ENCODE measurements around the gene PF4V1. TPM values are rescaled to one million over a fixed set of nuclear protein-coding genes. Genes with fewer than 3 reads are reported as not detected.
A peak's percentile ranks its signal among the peaks of the same experiment; 100 is the strongest.

PF4V1 gene
- total RNA-seq, 1 donor from 2014 or later, result 1.6 TPM

DNA sequence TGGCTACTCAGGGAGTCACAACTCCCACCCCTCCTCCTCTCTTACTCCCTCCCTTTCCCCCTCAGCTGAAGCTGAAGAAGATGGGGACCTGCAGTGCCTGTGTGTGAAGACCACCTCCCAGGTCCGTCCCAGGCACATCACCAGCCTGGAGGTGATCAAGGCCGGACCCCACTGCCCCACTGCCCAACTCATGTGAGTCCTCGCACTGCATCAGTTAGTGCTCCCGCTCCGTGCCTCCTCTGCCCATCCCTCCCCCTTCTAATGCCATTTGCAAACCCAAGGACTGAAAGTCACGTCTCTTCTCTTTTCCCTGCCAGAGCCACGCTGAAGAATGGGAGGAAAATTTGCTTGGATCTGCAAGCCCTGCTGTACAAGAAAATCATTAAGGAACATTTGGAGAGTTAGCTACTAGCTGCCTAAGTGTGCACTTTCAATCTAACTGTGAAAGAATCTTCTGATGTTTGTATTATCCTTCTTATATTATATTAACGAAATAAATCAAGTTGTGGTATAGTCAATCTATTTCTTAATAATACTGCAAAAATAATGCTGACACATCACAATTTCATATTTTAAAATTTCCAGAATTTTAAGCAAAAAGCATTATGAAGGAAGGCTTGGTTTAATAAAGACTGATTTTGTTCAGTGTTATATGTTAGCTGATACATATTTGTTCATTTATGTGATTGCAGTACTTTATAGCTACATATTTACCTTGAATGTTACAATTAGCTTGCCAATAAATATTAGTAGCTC is 800 bp downstream of the PF4V1 start:
- no peak overlapping the region for H3K4me3 ChIP-seq (ENCODE audit: low read depth, low read length)
- no peaks in the 10 kb centered on the region for H3K27me3 ChIP-seq (ENCODE audit: control insufficient read depth, insufficient read depth, low read length)
- no peak for TF ChIP-seq CTCF (IDR thresholded peaks at IDR 0.05; ENCODE audit: insufficient read depth, low read length, severe bottlenecking)
- H3K36me3 ChIP-seq (ENCODE audit: control insufficient read depth, insufficient read depth, low read length), result no peaks in the 10 kb centered on the region
- DNase-seq (ENCODE audit: low read depth) (no peak), FAIRE-seq (peak; percentile 50)

DNA sequence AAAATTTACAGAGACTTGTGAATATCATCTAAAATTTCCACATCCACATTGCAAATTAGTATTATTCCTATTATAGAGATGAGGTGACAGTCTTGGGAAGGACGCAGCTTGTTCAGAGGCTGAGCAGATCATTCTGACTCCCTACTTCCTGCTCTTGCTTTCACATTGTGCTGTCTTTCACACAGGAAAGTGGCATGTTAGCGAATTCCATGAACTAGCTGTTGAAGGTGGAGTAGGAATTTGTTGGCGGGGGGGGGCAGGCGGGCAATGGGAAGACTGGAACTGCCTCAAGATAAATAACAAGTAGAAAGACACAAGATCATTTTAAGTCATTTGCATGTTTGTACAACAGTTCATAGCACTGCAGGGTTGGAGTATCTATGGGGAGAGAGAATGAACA is 2.3 kb downstream of the PF4V1 start:
- no peak for FAIRE-seq
- no peak for TF ChIP-seq CTCF (IDR thresholded peaks at IDR 0.05; ENCODE audit: insufficient read depth, low read length, severe bottlenecking)
- no peaks in the 10 kb centered on the region for H3K27me3 ChIP-seq (ENCODE audit: control insufficient read depth, insufficient read depth, low read length)
- DNase-seq (ENCODE audit: low read depth), result peak; percentile 57
- H3K36me3 ChIP-seq (ENCODE audit: control insufficient read depth, insufficient read depth, low read length), result no peaks in the 10 kb centered on the region
- H3K4me3 ChIP-seq (ENCODE audit: low read depth, low read length), result no peak overlapping the region

- H3K4me3 ChIP-seq (ENCODE audit: low read depth, low read length), result no peak overlapping the region
- DNase-seq (ENCODE audit: low read depth) (peak; percentile 62), FAIRE-seq (no peak)
- TF ChIP-seq CTCF (IDR thresholded peaks at IDR 0.05; ENCODE audit: insufficient read depth, low read length, severe bottlenecking), result no peak
- no peaks in the 10 kb centered on the region for H3K36me3 ChIP-seq (ENCODE audit: control insufficient read depth, insufficient read depth, low read length)
- H3K27me3 ChIP-seq (ENCODE audit: control insufficient read depth, insufficient read depth, low read length), result no peaks in the 10 kb centered on the region
Measured at GRCh38 chr4:73856518-73856917, 3.4 kb downstream of the PF4V1 start.

DNA sequence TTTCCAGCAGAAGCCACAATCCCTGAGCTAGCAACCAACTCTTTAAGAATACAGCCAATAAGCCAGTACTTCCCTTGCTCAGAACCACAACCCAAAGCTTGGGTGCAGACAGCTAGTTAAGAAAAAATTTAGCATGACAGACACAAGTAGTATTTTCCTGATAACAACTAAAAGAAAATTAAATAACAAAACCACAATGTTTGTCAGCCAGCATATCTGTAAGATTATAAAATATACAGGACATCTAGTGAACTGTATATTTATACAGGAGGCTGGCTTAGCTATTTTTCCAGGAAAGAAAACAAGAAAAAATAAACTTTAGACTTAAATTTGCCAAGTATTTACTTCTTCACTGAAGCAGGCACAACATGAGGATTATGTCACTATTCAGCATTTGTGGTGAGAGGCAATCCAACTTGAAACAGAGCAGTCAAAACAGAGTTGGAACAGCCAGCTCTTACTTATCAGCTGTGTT is 6.6 kb downstream of the PF4V1 start:
- no peaks in the 10 kb centered on the region for H3K36me3 ChIP-seq (ENCODE audit: control insufficient read depth, insufficient read depth, low read length)
- no peak for TF ChIP-seq CTCF (IDR thresholded peaks at IDR 0.05; ENCODE audit: insufficient read depth, low read length, severe bottlenecking)
- no peaks in the 10 kb centered on the region for H3K27me3 ChIP-seq (ENCODE audit: control insufficient read depth, insufficient read depth, low read length)
- DNase-seq (ENCODE audit: low read depth) (no peak), FAIRE-seq (no peak)
- H3K4me3 ChIP-seq (ENCODE audit: low read depth, low read length), result no peak overlapping the region

DNA sequence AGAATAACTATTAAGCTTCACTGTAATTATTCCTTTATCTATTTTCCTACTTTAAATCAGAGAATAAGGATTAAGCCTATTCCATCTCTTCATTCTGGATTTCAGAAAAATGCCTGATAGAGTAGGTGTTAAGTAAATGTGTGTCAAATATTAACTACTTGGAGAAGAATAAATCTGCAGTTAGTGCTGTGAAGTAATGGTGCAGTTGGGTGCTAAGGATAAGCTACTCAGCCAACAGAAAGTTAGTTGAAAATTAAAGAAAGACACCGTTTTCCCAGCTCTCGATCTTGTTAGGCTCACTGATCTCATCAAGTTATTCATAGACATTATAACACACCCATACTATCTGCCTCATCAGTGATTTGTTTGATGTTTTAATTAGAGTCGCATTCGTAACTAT is 7.1 kb downstream of the PF4V1 start:
- FAIRE-seq, result no peak
- Histone ChIP-seq H3K4me3 (ENCODE audit: low read depth, low read length) (no peak overlapping the region), H3K36me3 (ENCODE audit: control insufficient read depth, insufficient read depth, low read length) (no peaks in the 10 kb centered on the region), H3K27me3 (ENCODE audit: control insufficient read depth, insufficient read depth, low read length) (no peaks in the 10 kb centered on the region)
- no peak for DNase-seq (ENCODE audit: low read depth)
- TF ChIP-seq CTCF (IDR thresholded peaks at IDR 0.05; ENCODE audit: insufficient read depth, low read length, severe bottlenecking), result no peak

GRCh38 chr4:73860917-73861316 is 7.8 kb downstream of the PF4V1 start:
- Histone ChIP-seq H3K36me3 (ENCODE audit: control insufficient read depth, insufficient read depth, low read length) (no peaks in the 10 kb centered on the region), H3K27me3 (ENCODE audit: control insufficient read depth, insufficient read depth, low read length) (no peaks in the 10 kb centered on the region), H3K4me3 (ENCODE audit: low read depth, low read length) (no peak overlapping the region)
- no peak for TF ChIP-seq CTCF (IDR thresholded peaks at IDR 0.05; ENCODE audit: insufficient read depth, low read length, severe bottlenecking)
- DNase-seq (ENCODE audit: low read depth) (no peak), FAIRE-seq (no peak)

Measured in bronchial epithelial cell (primary cell).